Astrocyte of the cerebellum (primary cell): Measurements from ENCODE around the gene ZFYVE27.

ENCODE experiments used
- DNase-seq: peaks from one replicate; pipeline ENCODE4 v3.0.0-alpha.2; 2011; ENCODE audit warnings: low read depth
- H3K4me3 ChIP-seq: 2 replicates; pipeline ENCODE4 v1.5.1; 2011; ENCODE audit warnings: mild to moderate bottlenecking, low read depth, low read length, moderate library complexity
- CTCF ChIP-seq: IDR thresholded peaks from 2 replicates; pipeline ENCODE4 v1.5.1; 2012; ENCODE audit warnings: low read length, low read depth, moderate library complexity, mild to moderate bottlenecking; ENCODE audit errors: missing control alignments
- in situ Hi-C: cut with HindIII; loops from 2 replicates; pipeline ENCODE4 v1.10.0; 2017; ENCODE audit warnings: low sequenced_read_pairs

Gene ZFYVE27

GRCh38 chr10:97763411-97763810, 26.5 kb downstream of the ZFYVE27 start:
- no peak for TF ChIP-seq CTCF
- DNase-seq, result no peak
- in situ Hi-C loops, result no loop called here
- H3K4me3 ChIP-seq, result no peak overlapping the region

GRCh38 chr10:97763947-97764346, 27.0 kb downstream of the ZFYVE27 start:
- H3K4me3 ChIP-seq, result no peak overlapping the region
- TF ChIP-seq CTCF, result no peak
- in situ Hi-C loops, result no loop called here
- no peak for DNase-seq

GRCh38 chr10:97764519-97764931, 27.6 kb downstream of the ZFYVE27 start:
- DNase-seq, result no peak
- TF ChIP-seq CTCF, result no peak
- H3K4me3 ChIP-seq, result no peak overlapping the region
- in situ Hi-C loops, result no loop called here

- no peak for DNase-seq
- no peak overlapping the region for H3K4me3 ChIP-seq
- in situ Hi-C loops, result no loop called here
- no peak for TF ChIP-seq CTCF
Measured at GRCh38 chr10:97765201-97765600, 28.3 kb downstream of the ZFYVE27 start.

GRCh38 chr10:97766106-97766810, 29.3 kb downstream of the ZFYVE27 start:
- in situ Hi-C loops, result no loop called here
- H3K4me3 ChIP-seq, result no peak overlapping the region
- TF ChIP-seq CTCF, result no peak
- no peak for DNase-seq

- no peak for TF ChIP-seq CTCF
- no peak for DNase-seq
- in situ Hi-C loops, result no loop called here
- H3K4me3 ChIP-seq, result no peak overlapping the region
Measured at GRCh38 chr10:97766996-97767924, 30.3 kb downstream of the ZFYVE27 start.
